G401.6 (cell line): ENCODE results near the gene LTBP4.
"Not testable (repeated sequence)": the region's sequence is repeated elsewhere in the genome, so short reads cannot be mapped to it uniquely, and the experiment has no call there.

Experiments used
- FAIRE-seq: peaks from 2 replicates; lab custom pipeline; 2012; peaks lifted over from hg19 to GRCh38; lab: Jason Lieb, UNC

Gene LTBP4

DNA sequence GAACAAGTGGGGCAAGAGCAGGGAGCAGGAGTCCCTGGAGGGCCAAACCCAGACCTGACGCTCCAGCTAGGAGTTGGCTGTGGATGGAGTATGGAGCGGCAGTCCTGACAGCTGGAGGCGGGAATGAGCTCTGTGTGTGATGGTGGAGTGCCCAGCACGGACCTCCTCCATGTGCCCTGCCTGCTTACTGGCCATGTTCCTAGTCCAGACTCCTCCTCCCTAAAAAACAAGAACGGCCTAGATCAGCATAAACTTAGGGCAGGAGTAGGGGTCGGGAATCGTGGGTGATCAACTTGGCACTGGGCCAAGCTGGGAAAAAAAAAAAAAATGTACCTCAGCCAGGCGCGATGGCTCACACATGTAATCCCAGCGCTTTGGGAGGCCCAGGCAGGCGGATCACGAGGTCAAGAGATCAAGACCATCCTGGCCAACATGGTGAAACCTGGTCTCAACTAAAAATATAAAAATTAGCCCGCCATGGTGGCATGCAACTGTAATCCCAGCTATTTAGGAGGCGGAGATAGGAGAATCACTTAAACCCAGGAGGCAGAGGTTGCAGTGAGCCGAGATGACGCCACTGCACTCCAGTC, 29.5 kb downstream of the LTBP4 start:
- FAIRE-seq, result no peak

DNA sequence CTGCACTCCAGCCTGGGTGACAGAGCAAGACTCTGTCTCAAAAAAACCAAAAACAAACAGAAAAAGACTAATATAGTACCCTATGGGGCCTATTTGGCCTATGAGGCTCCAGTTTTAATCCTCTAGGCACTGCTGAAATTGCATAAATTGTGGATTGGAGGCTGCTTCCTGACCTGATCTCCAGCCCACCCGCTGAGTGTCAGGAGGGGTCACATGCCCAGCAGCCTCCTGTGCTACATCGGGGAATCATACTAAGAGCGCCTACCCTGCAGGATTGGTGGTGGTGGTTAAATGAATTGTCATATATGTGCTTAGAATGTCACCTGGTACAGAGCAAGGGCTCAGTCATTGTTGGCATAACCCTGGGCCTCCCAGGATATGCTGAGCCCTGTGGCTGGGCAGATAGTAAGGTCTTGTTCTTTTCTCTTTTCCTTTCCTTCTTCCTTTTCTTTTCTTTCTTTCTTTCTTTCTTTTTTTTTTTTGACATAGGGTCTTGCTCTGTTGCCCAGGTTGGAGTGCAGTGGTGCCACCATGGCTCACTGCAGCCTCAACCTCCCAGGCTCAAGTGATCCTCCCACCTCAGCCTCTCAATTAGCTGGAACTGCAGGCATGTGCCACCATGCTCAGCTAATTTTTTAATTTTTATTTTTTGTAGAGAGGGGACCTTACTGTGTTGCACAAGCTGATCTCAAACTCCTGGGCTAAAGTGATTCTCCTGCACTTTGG, 31.3 kb downstream of the LTBP4 start:
- no peak for FAIRE-seq

DNA sequence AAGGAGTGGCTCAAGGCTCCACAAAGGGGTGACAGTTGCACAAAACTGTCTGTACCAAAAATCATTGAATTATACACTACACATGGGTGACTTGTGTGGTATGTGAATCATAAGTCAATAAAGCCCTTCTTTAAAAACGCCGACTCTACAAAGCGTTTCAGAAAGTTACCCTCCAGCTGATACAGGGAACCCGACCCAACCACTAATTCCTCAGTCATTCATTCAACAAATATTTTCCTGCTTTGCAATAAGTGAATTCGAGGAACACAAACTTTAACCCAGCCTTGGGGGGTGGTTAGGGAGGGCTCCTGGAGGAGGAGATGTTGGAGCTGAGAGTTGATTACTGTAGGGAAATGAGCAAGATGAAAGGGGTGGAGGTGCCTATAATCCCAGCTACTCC, 32.0 kb downstream of the LTBP4 start:
- no peak for FAIRE-seq

DNA sequence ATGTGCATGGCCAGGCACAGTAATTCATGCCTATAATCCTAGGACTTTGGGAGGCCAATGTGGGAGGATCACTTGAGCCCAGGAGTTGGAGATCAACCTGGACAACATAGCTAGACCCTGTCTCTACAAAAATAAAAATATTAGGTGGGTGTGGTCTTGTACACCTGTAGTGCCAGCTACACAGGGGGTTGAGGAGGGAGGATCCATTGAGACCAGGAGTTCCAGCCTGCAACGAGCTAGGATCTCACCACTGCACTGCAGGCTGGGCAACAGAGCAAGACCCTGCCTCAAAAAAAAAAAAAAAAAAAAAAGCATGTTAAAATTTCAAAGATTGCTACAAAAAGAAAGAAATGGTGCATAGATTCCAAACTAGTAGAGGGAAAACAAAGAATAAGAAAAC, 37.2 kb downstream of the LTBP4 start:
- no peak for FAIRE-seq

DNA sequence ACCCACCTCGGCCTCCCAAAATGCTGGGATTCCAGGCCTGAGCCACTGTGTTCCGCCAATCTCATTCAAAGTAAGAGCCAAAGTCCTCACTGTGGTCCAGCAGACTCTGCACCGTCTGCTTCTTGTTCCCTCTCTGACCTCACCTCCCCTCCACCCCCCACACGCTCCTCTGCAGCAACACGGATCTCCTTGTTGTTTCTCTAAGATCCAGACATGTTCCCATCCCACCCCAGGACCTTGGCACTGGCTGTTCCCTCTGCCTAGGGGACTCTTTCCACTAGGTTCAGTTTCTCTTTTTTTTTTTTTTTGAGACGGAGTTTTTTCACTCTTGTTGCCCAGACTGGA, 38.4 kb downstream of the LTBP4 start:
- FAIRE-seq, result no peak

DNA sequence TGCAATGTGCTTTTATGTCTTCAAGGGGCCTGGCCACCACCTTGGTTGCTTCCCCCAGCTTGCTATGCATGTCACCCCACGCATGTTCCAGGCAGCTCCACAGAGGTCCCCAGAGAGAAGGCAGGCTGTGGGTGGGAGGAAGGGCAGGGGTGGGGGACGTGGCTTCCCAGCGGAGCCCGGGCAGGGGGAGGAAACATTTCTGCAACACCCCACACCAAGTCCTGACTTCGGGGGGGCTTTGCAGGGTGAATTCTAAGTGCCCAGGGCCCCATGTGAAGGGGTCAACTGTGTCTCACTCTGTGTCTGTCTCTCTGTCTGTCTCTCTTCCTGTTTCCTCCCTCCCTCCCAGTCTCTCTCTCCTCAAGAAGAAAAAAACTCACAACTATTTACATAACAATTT, 39.6 kb downstream of the LTBP4 start:
- FAIRE-seq, result no peak

DNA sequence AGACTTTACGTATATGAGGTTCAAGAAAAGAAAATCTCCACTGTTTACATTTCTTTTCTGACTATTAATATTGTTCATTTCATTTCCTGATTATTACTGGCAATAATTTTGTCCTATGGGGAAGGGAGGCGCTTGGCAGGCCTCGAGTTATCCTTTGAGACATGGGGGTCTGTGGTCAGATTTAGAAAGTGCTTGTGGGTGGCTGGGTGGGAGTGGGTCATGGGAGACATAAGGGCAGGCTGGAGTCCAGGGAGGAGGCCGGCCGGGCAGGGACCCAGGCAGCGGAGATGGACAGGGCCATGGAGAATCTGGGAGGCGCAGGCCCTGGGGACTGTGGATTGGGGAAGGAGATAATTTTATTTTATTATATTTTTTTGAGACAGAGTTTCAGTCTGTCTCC, 40.1 kb downstream of the LTBP4 start:
- no peak for FAIRE-seq

DNA sequence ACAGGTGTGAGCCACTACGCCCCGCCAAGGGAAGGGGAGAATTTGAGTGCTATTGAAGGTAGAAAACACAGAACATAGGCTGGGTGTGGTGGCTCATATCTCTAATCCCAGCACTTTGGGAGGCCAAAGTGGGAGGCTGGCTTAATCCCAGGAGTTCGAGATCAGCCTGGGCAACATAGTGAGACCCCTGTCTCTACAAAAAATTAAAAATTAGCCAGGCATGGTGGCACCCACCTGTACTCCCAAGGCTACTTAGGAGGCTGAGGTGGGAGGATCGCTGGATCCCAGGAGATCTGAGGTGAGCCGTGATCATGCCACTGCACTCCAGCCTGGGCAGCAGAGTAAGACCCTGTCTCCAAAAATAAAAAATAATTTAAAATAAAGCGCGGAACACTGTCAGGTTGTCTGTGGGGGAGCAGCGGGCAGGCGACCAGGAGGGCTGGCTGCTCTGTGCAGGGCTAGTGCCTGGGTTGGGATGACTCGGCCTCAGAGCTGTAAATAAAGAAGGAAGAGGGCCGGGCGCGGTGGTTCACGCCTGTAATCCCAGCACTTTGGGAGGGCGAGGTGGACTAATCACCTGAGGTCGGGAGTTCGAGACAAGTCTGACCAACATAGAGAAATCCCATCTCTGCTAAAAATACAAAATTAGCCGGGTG, 41.0 kb downstream of the LTBP4 start:
- FAIRE-seq, result no peak

DNA sequence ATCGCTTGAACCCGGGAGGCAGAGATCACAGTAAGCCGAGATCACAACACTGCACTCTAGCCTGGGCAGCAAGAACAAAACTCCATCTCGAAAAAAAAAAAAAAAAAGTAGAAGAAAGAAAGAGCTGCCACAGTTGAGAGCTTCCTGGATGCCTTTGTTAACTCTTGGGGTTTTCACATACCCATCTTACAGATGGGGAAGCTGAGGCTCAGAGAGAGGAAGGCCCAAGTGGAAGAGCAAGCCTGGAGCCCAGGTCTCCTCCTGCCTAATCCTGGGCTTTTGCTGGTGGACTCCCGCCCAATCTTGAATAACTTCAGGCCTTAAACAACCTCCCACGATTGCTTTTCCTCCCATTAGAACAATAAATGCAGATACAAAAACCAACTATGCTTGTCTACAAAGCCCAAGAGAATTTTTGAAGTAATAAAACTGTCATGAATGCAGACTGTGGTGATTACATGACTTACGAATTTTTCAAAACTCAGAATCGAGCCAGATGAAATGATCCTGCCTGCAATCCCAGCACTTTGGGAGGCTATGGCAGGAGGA, 41.7 kb downstream of the LTBP4 start:
- no peak for FAIRE-seq

DNA sequence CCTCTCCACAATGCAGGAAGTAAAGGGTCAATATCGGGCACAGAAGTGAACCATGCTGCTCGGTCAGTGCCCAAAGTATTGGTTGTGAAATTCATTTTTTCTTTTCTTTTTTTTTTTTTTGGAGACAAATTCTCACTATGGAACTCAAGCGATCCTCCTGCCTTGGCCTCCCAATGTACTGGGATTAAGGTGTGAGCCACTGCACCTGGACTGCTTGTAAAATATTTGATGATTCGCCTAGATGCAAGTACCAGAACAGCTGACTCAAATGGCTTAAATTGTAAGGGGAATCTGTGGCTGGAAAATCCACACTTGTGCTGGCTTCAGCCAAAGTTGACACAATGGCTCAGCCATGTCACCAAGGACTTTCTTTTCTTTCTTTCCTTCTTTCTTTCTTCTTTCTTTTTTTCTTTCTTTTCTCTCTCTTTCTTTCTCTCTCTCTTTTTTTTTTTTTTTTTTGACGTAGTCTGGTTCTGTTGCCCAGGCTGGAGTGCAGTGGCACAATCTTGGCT, 45.6 kb downstream of the LTBP4 start:
- FAIRE-seq, result no peak

DNA sequence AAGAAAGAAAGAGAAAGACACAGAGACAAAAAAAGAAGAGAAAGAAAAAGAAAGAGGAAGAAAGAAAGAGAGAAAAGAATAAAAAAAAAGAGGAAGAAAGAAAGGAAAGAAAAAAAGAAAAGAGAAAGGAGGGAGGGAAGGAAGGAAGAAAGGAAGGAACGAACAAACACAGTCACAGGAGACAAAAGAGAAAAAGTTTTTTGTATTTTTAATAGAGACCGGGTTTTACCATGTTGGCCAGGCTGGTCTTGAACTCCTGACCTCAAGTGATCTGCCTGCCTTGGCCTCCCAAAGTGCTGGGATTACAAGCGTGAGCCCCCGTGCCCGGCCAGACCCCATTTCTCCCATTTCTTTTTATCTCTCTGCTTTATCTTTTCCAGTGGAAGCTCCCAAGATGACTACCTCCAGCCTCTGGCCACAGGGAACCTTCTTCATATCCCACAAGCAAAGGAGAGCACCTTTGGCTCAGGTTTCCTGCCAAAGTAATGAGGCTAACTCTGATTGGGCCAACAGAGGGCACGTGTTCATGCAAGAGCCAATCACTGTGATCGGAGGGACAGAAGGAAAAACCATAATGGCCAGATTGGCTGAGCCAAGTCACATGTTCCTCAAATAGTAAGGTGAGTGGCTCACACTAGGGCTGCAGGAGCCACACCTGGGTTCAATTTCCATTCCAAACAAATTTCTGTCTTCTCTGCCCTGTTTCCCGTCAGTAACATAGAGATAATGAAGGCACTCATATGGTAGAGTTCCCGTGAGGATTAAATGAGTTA, 48.9 kb downstream of the LTBP4 start:
- not testable (repeated sequence) for FAIRE-seq

DNA sequence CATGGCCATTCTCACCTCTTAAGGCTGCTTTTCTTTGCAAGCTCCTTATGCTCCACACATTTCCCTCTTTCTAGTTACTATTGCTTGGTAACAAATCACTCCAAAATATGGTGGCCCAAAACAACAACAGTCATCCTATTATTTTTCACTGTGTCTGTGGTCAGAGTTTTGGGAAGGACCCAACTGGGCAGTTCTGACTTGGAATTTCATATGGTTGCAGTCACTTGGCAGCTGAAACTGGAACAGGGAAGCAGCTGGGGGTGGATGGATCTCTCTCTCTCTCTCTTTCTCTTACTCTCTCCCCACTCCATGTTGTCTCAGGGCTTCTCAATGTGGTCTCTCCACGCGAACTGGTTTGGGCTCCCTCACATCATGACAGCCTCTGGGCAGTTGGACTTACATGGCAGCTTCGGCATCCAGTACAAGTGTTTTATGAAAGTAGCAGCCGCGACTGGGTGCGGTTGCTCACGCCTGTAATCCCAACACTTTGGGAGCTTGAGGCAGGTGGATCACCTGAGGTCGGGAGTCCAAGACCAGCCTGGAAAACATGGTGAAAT, 49.7 kb downstream of the LTBP4 start:
- no peak for FAIRE-seq

DNA sequence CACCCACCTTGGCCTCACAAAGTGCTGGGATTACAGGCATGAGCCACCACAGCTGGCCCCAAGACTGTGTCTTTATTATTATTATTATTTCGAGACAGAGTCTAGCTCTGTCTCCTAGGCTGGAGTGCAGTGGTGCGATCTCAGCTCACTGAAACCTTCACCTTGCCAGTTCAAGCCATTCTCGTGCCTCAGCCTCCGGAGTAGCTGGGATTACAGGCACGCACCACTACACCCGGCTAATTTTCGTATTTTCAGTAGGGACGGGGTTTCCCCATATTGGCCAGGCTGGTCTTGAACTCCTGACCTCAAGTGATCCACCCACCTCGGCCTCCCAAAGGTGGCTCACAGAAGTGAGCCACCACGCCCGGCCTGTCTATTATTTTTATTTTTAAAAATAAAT, 51.1 kb downstream of the LTBP4 start:
- FAIRE-seq, result not testable (repeated sequence)

DNA sequence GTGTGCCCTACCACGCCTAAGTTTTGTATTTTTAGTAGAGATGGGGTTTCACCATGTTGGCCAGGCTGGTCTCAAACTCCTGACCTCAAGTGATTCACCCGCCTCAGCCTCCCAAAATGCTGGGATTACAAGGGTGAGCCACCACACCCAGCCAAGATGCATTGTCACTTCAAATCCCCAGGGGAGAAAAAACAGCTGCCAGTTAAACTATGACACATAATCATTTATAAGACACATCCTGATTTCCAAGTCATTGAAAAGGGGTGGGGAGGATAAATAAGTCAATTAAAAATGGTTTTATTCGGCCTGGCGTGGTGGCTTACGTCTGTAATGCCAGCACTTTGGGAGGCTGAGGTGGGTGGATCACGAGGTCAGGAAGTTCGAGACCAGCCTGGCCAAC, 54.5 kb downstream of the LTBP4 start:
- not testable (repeated sequence) for FAIRE-seq

DNA sequence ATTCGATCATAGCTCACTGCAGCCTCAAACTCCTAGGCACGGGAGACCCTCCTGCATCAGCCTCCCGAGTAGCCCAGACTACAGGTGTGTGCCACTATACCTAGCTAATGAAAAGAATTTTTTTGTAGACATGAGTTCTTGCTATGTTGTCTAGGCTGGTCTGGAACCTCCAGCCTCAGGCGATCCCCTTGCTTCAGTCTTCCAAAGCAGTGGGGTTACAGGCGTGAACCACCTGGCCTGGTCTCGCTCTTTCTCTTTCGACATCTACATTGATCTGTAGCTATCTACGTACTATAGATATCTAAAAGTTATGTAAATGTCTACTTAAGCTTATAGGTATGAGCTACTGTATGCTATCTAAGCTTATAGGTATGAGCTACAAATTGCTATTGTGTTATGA, 56.9 kb downstream of the LTBP4 start:
- FAIRE-seq, result no peak

DNA sequence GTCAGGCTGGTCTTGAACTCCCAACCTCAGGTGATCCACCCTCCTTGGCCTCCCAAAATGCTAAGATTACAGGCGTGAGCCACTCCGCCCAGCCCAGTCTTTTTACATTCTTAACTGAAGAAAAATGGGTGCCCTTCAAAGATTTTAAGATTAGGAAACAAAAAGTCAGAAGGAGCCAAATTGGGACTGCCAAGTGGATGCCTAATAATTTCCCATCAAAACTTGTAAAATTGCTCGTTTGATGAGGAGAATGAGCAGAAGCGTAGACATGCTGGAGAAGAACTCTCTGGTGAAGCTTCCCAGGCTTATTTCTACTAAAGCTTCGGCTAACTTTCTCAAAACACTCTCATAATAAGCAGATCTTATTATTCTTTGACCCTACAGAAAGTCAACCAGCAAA, 57.9 kb downstream of the LTBP4 start:
- FAIRE-seq, result no peak

DNA sequence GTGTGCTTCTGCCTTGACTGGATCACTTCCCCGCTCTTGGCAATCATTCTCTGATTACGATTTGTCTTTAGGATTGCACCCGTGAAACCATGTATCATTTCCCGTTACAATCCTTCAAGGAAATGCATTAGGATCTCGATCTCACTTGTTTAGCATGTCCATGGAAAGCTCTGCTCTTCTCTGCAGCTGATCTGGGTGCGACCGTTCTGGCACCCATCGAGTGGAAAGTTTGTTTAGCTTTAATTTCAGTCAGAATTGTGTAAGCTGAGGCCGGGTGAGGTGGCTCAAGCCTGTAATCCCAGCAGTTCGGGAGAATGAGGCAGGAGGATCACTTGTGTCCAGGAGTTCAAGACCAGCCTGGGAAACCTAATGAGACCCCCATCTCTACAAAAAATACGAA, 58.4 kb downstream of the LTBP4 start:
- no peak for FAIRE-seq

DNA sequence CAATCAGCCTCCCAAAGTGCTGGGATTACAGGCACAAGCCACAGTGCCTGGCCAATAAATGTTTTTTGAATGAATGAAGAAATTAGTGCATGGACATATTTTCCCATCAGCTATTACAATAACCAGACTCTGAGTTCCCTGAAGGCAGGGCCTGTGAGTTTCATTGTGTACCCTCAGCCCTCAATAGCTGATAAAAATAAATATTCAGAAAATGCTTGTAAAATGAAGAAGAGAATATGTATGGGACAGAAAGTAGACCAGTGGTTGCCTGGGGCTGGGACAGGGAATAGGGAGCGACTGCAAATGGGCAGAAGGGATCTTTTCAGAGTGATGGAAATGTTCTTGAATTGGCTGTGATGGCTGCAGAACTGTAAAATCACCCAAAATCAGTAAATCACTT, 60.4 kb downstream of the LTBP4 start:
- FAIRE-seq, result no peak

DNA sequence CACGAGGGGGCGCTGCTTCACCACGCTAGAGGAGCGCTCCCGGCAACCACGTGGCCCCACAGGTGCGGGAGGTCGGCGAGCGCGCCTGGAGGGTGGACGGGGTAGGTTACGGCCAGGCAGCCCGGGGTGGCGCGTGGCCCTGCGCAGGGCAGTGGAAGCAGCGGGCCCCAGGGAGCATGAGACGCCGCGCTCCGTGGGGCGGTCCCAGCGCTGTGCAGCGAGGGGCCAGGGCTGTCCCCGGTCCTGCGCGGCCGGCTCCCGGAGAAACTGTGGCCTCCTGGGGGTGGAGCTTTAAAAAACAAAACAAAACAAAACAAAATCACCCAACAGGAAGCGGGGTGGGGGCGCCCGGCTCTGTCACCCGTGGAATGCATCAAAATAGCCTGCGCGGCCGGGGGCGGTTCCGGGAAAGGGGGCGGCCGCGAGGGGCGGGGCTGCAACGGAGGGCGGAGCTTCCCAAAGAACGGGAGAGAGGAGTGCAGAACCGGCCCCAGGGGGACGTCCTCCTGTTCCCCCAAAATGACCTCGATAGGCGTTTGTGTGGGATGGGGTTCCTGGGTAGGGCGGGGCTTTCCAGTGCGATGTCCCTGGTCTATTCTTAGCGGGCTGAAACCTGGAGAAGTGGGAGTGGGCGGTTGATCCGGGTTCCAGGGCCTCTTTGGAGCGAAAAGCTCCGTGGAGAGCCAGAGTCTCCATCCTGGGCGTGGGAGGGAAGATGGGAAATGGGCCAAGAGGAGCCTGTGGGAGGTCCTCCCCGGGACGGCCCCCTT, 61.9 kb downstream of the LTBP4 start:
- FAIRE-seq, result no peak

DNA sequence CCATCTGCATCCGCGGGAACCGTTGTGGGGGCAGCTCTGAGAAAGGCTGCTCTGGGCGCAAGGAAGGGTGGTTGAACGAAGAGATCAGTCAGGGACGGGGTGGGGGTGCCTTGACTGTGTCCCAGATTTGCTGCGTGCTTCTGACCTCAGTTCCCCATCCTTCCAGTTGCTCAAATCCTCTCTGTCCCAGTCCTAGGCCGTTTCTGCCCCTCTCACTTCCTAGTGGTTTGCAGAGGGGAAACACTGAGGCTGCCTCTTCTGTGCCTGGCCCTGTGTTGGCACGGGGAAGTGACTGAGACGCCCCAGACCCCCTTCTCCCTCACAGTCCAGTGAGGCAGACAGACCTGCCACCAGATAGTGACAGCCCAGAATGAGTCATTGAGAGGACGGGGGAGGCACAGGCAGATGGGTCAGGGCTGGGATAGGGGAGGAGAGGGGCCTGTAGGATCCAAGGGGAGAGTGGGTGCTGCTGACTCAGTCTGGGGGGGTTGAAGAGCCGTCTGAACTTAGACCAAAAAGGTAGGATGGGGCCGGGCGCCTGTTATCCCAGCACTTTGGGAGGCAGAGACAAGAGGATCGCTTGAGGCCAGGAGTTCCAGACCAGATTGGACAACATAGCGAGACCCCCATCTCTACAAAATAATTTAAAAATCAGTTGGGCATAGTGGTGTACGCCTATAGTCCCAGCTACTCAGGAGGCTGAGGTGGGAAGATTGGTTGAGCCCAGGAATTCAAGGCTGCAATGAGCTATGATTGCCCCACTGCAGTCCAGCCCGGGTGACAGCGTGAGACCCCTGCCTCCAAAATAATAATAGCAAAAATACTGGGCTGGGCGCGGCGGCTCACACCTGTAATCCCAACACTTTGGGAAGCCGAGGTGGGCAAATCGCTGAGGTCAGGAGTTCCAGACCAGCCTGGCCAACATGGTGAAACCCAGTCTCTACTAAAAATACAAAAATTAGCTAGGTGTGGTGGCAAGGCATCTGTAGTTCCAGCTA, 62.8 kb downstream of the LTBP4 start:
- FAIRE-seq, result no peak
